ENCODE results near the gene FXYD3. TPM values are rescaled to one million over a fixed set of nuclear protein-coding genes. Genes with fewer than 3 reads are reported as not detected.
A peak's percentile ranks its signal among the peaks of the same experiment; 100 is the strongest.

Gene FXYD3
- total and polyA plus RNA-seq, 2 of the 13 experiments (the other 11 are each of a cell fraction or from before 2014, with no cell fraction given), result 4.9 TPM; not detected in 1

DNA sequence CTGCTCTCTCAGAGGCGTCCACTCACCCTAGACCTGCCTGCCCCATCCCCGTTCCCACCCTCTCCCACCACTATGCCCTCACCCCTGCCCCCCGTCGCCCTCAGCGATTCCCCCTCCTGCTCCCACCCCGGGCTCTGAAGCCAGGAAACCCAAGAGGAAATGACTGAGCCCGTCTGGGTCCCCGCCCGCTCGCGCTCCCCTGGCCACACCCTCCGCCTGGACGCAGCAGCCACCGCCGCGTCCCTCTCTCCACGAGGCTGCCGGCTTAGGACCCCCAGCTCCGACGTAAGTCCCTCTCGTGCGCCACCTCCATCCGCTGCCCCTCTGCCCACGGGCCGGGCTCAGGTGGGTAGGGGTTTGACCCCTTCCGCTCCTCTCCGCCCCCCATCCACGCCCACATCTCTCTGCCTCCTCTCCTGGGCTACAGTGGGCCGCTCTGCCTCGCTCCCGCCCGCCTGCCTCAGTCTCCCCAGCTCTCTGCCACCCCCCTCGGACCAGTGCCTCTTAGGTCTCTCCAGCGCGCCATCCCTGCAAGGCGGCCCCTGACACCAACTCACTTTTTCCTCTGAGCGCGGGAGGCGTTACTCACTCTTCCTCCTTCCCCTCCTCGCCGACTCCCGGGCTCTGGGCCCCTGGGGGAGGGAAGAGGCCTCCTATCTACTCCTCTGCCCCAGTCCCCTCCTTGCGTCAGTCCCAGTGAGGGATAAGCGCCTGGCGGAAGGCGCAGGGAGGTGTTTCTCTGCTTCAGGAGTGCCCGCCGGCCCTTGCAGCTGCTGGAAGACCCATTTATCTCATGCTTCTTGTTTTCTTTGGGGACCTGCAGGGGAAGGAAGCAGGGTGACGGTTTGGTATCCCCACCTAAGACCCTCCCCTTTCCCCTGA is 39.1 kb downstream of the FXYD3 start, which contains the start of gene FXYD5:
Gene FXYD5, plus strand, starts transcription at position 211 of the 882 bp plus-strand sequence. CDS start 816 bp downstream, outside the sequence.
- ChIA-PET POLR2A (no interaction called here), CTCF (ENCODE audit: low intra/inter-chr PET ratio, low total read pairs) (no interaction called here)
- ATAC-seq, result peak; percentile 24; the same call in 2 of the 3 replicates
- BruUV-seq (replicated peaks), result no TSS peak
- no peaks in the 10 kb centered on the region for H3K36me3 ChIP-seq (replicated peaks in 1 of 2; ENCODE audit: control insufficient read depth in 1 of 2, insufficient read depth in 2 of 2, low read length in 2 of 2)
- 0 out of 2 replicates have a peak, but pooled peaks cover 2% of the 10 kb centered on the region for H4K20me1 ChIP-seq (ENCODE audit: insufficient read depth, low read length)
- H3K27me3 ChIP-seq (ENCODE audit: control insufficient read depth in 1 of 2, insufficient read depth in 2 of 2, low read length in 2 of 2), result peaks cover 22 to 68% of the 10 kb centered on the region in 2 experiments; a peak in 4 of 5 replicates
- H3K4me1 ChIP-seq (ENCODE audit: insufficient read depth, low read length), result peaks cover 16% of the 10 kb centered on the region
- no peak within 1 kb of the TSS for H3K9ac ChIP-seq (ENCODE audit: insufficient read depth, low read depth, low read length)
- no peaks in the 10 kb centered on the region for H3K79me2 ChIP-seq (ENCODE audit: insufficient read depth, low read length)
- DNase-seq (ENCODE audit: low spot score), result no peak
- no peaks in the 10 kb centered on the region for H3K9me3 ChIP-seq (ENCODE audit: low read length)
- no peak for FAIRE-seq
- intact Hi-C loops (cut with micrococcal nuclease; ENCODE audit: unreplicated experiment), result no loop called here
- H2AFZ ChIP-seq (ENCODE audit: low read length), result no peak within 1 kb of the TSS
- in situ Hi-C loops (cut with HindIII; ENCODE audit: extremely low pct_ligation_motif_present, low pct_unique_long_range_greater_than_20kb), result no loop called here
- peak within 1 kb of the TSS; percentile 45 for H3K4me2 ChIP-seq (ENCODE audit: low read depth, low read length)
- TF ChIP-seq BRCA1 (CRISPR knock-in tag; IDR thresholded peaks at IDR 0.05), result no peak
- TF ChIP-seq, protein P1, sequence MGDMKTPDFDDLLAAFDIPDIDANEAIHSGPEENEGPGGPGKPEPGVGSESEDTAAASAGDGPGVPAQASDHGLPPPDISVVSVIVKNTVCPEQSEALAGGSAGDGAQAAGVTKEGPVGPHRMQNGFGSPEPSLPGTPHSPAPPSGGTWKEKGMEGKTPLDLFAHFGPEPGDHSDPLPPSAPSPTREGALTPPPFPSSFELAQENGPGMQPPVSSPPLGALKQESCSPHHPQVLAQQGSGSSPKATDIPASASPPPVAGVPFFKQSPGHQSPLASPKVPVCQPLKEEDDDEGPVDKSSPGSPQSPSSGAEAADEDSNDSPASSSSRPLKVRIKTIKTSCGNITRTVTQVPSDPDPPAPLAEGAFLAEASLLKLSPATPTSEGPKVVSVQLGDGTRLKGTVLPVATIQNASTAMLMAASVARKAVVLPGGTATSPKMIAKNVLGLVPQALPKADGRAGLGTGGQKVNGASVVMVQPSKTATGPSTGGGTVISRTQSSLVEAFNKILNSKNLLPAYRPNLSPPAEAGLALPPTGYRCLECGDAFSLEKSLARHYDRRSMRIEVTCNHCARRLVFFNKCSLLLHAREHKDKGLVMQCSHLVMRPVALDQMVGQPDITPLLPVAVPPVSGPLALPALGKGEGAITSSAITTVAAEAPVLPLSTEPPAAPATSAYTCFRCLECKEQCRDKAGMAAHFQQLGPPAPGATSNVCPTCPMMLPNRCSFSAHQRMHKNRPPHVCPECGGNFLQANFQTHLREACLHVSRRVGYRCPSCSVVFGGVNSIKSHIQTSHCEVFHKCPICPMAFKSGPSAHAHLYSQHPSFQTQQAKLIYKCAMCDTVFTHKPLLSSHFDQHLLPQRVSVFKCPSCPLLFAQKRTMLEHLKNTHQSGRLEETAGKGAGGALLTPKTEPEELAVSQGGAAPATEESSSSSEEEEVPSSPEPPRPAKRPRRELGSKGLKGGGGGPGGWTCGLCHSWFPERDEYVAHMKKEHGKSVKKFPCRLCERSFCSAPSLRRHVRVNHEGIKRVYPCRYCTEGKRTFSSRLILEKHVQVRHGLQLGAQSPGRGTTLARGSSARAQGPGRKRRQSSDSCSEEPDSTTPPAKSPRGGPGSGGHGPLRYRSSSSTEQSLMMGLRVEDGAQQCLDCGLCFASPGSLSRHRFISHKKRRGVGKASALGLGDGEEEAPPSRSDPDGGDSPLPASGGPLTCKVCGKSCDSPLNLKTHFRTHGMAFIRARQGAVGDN (CRISPR knock-in tag; IDR thresholded peaks at IDR 0.05), result peak; percentile 31
- H3K4me3 ChIP-seq (replicated peaks in 1 of 3; ENCODE audit: insufficient read depth in 1 of 3, low read depth in 2 of 3, low read length in 3 of 3), result peak within 1 kb of the TSS in 2 of 3 experiments; percentile 36 to 54; a peak in 3 of 6 replicates
- WGBS (ENCODE audit: low lambda C conversion rate), result 16% methylated on average over 34 of the region's 49 CpGs
- no peak within 1 kb of the TSS for H3K27ac ChIP-seq (ENCODE audit: extremely low read length, insufficient read depth, low read length)
